ENCODE results near the gene IKZF2.

DNA sequence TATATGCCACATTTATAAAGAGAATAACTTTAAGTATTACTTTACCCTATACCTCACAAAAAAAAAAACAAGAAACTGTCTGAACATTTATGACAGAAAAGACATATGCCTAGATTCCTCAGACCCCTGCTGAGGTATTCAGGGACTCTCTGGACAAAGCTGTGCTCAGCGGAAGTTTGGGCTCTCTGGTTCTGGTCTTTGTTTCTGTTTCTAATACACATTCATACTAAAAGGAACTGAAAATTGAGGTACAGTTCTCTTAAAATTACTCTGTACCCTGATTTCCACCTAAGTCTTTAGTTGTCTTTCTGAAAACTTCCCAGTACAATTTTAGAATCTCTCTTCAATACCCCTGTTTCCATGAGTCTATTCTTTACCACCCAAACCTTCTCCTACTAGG lies 160.3 kb downstream of the IKZF2 start:
- no peak for TF ChIP-seq EZH2 (IDR thresholded peaks at IDR 0.05; ENCODE audit: low read length, unreplicated experiment)
- TF ChIP-seq, protein P1, sequence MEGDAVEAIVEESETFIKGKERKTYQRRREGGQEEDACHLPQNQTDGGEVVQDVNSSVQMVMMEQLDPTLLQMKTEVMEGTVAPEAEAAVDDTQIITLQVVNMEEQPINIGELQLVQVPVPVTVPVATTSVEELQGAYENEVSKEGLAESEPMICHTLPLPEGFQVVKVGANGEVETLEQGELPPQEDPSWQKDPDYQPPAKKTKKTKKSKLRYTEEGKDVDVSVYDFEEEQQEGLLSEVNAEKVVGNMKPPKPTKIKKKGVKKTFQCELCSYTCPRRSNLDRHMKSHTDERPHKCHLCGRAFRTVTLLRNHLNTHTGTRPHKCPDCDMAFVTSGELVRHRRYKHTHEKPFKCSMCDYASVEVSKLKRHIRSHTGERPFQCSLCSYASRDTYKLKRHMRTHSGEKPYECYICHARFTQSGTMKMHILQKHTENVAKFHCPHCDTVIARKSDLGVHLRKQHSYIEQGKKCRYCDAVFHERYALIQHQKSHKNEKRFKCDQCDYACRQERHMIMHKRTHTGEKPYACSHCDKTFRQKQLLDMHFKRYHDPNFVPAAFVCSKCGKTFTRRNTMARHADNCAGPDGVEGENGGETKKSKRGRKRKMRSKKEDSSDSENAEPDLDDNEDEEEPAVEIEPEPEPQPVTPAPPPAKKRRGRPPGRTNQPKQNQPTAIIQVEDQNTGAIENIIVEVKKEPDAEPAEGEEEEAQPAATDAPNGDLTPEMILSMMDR (conservative IDR thresholded peaks at IDR 0.05; ENCODE audit: low read depth, low read length) = no peak

Data from PC-3 (cell line).